Measurements from ENCODE around the gene TTLL3.

GRCh38 chr3:9855594-9855993 is 45.5 kb downstream of the TTLL3 start:
- TF ChIP-seq OSR1 (CRISPR knock-in tag; IDR thresholded peaks at IDR 0.05) (no peak), SNAI2 (CRISPR knock-in tag; IDR thresholded peaks at IDR 0.05) (no peak), ESRRG (CRISPR knock-in tag; IDR thresholded peaks at IDR 0.05) (no peak), PATZ1 (CRISPR knock-in tag; IDR thresholded peaks at IDR 0.05; ENCODE audit: borderline replicate concordance) (no peak), ZFP3 (CRISPR knock-in tag; IDR thresholded peaks at IDR 0.05) (no peak), RARB (CRISPR knock-in tag; IDR thresholded peaks at IDR 0.05) (no peak), POU6F1 (CRISPR knock-in tag; IDR thresholded peaks at IDR 0.05; ENCODE audit: borderline replicate concordance, low read depth) (no peak), ZNF565 (CRISPR knock-in tag; conservative IDR thresholded peaks at IDR 0.05; ENCODE audit: low read depth) (no peak)
